ACHN (cell line): Measurements from ENCODE around the gene GTF2F1.

Experiments used
- DNase-seq: peaks from one replicate; pipeline ENCODE4 v3.0.0-alpha.2; 2015
- in situ Hi-C: cut with HindIII; loops from 2 replicates; pipeline ENCODE4 v1.10.0; 2017; ENCODE audit warnings: low sequenced_read_pairs, low pct_ligation_motif_present, low pct_unique_long_range_greater_than_20kb

Gene GTF2F1

GRCh38 chr19:6333439-6333838, 59.5 kb downstream of the GTF2F1 start, which contains the start of gene ACER1:
Gene ACER1 (minus strand): TSS chr19:6333612. CDS start chr19:6333551, 61 bp downstream.
- in situ Hi-C loops = no loop called here
- DNase-seq = no peak
